ENCODE measurements around the gene LILRB1. TPM values are rescaled to one million over a fixed set of nuclear protein-coding genes. Genes with fewer than 3 reads are reported as not detected.

Gene LILRB1
- total and polyA plus RNA-seq, 9 of the 15 experiments (the other 6 are each of a cell fraction or from before 2014, with no cell fraction given) = not detected

- TF ChIP-seq FOXM1 (IDR thresholded peaks at IDR 0.05; ENCODE audit: low read depth) (peak; percentile 56; the same call in 1 of the 2 replicates), FOXM1 (CRISPR knock-in tag; IDR thresholded peaks at IDR 0.05; ENCODE audit: low read depth) (no peak), ESRRA (IDR thresholded peaks at IDR 0.05; ENCODE audit: borderline replicate concordance, low read depth) (peak; percentile 88), ZBTB34 (CRISPR knock-in tag; IDR thresholded peaks at IDR 0.05) (no peak), IRF9 (tag; IDR thresholded peaks at IDR 0.05) (no peak), SIRT6 (IDR thresholded peaks at IDR 0.05; ENCODE audit: low read depth, low read length) (no peak), NFIC (IDR thresholded peaks at IDR 0.05) (0 out of 2 replicates have a peak, but pooled peaks have one; percentile 6), NCOA4 (IDR thresholded peaks at IDR 0.05; ENCODE audit: partially characterized antibody) (no peak), HLTF (IDR thresholded peaks at IDR 0.05) (no peak), DACH1 (IDR thresholded peaks at IDR 0.05; ENCODE audit: partially characterized antibody) (peak; percentile 88), SAFB (IDR thresholded peaks at IDR 0.05; ENCODE audit: borderline replicate concordance, low read depth, low read length) (no peak), CTCFL (IDR thresholded peaks at IDR 0.05; ENCODE audit: borderline replicate concordance, insufficient read depth, low read depth, low read length, poor library complexity, severe bottlenecking) (no peak), PTTG1 (tag; IDR thresholded peaks at IDR 0.05; ENCODE audit: low read depth) (no peak)
These were observed 24.4 kb downstream of the LILRB1 start (continued) for GRCh38 chr19:54654447-54655321.
